K562 (cell line): ENCODE data around the gene ZNF687.

Experiments used
- CTCF ChIP-seq, 3 experiments: IDR thresholded peaks in 2 of 3; conservative IDR thresholded peaks in 1 of 3; 2 replicates each; pipeline ENCODE4 v1.5.1; 2011 to 2012; ENCODE audit warnings: low read length in 3 of 3, mild to moderate bottlenecking in 3 of 3, control low read depth in 2 of 3, improper control_type of control experiment in 1 of 3, inconsistent platforms in 1 of 3, low read depth in 1 of 3, mixed read lengths in 1 of 3, moderate library complexity in 1 of 3; ENCODE audit not compliant: insufficient read depth in 2 of 3
- ELK1 ChIP-seq: sonication (generic); formaldehyde crosslinking; IDR thresholded peaks from 2 replicates; pipeline ENCODE4 v1.8.1; 2022; ENCODE audit warnings: missing genetic modification reagents
- ETS1 ChIP-seq: conservative IDR thresholded peaks from 2 replicates; pipeline ENCODE4 v1.6.1; 2011; ENCODE audit warnings: low read depth, mild to moderate bottlenecking, low read length; ENCODE audit not compliant: control insufficient read depth
- FIP1L1 ChIP-seq: fragments of 200-400 bp; formaldehyde crosslinking; IDR thresholded peaks from 2 replicates; pipeline ENCODE4 v1.6.1; 2018; ENCODE audit warnings: mild to moderate bottlenecking, low read depth, low read length; ENCODE audit not compliant: poor library complexity, severe bottlenecking
- GABPA ChIP-seq: fragments of 200-800 bp; sonication (Bioruptor generic); conservative IDR thresholded peaks from 2 replicates; pipeline ENCODE4 v1.6.1; 2016; ENCODE audit warnings: low read depth, missing genetic modification characterization, missing compliant biosample characterization
- GATAD2A ChIP-seq: fragments of 450-650 bp; IDR thresholded peaks from 2 replicates; pipeline ENCODE4 v1.6.1; 2017
- KAT8 ChIP-seq: fragments of 450-650 bp; IDR thresholded peaks from 2 replicates; pipeline ENCODE4 v1.6.1; 2016; ENCODE audit warnings: low read depth, mild to moderate bottlenecking
- NFYB ChIP-seq: IDR thresholded peaks from 2 replicates; pipeline ENCODE4 v1.6.1; 2011; ENCODE audit warnings: mild to moderate bottlenecking, moderate library complexity; ENCODE audit not compliant: insufficient read length; ENCODE audit errors: extremely low read depth
- PBX2 ChIP-seq, 2 experiments: IDR thresholded peaks in 1 of 2; conservative IDR thresholded peaks in 1 of 2; 2 replicates each; pipeline ENCODE4 v1.6.1; 2016; ENCODE audit warnings: low read depth in 2 of 2, mild to moderate bottlenecking in 1 of 2, missing compliant biosample characterization in 1 of 2, missing genetic modification characterization in 1 of 2, moderate library complexity in 1 of 2
- RAD21 ChIP-seq, 2 experiments: fragments of 250-450 bp in 1 of 2; fragments of 450-650 bp in 1 of 2; sonication (Bioruptor Pico) in 1 of 2; formaldehyde crosslinking in 1 of 2; IDR thresholded peaks in 1 of 2; conservative IDR thresholded peaks in 1 of 2; 2 replicates each; pipeline versions ENCODE4 v1.4.0 to v1.8.0; 2020 to 2022; ENCODE audit warnings: mild to moderate bottlenecking in 2 of 2, moderate library complexity in 1 of 2
- RFX5 ChIP-seq: IDR thresholded peaks from 2 replicates; pipeline ENCODE4 v1.6.1; 2011; ENCODE audit warnings: low read depth, mild to moderate bottlenecking, improper control_type of control experiment, low read length
- RNF219 ChIP-seq: fragments of 250-450 bp; sonication (Bioruptor Pico); IDR thresholded peaks from 2 replicates; pipeline ENCODE4 v1.5.0; 2022; ENCODE audit warnings: mild to moderate bottlenecking
- TCF7L2 ChIP-seq: fragments of 150-350 bp; IDR thresholded peaks from 2 replicates; pipeline ENCODE4 v1.6.1; 2016; ENCODE audit warnings: low read depth, mild to moderate bottlenecking, low read length, moderate library complexity
- ZBTB43 ChIP-seq: sonication (generic); formaldehyde crosslinking; IDR thresholded peaks from 2 replicates; pipeline ENCODE4 v1.8.0; 2023; ENCODE audit warnings: mild to moderate bottlenecking, missing genetic modification reagents

GRCh38 chr1:151309811-151310323 is 27.8 kb downstream of the ZNF687 start:
- no peak for TF ChIP-seq ETS1
- no peak for TF ChIP-seq NFYB
- TF ChIP-seq KAT8, result no peak
- no peak for TF ChIP-seq ZBTB43 (CRISPR knock-in tag)
- TF ChIP-seq CTCF (IDR thresholded peaks at IDR 0.05 in 2 of 3, conservative IDR thresholded peaks at IDR 0.05 in 1 of 3; ENCODE audit: insufficient read depth in 2 of 3, low read depth in 1 of 3, low read length in 3 of 3), result no peak
- TF ChIP-seq GABPA, result no peak
- no peak for TF ChIP-seq RFX5
- no peak for TF ChIP-seq RNF219 (CRISPR knock-in tag)
- TF ChIP-seq RAD21 (CRISPR knock-in tag; conservative IDR thresholded peaks at IDR 0.05 in 1 of 2, IDR thresholded peaks at IDR 0.05 in 1 of 2), result no peak
- TF ChIP-seq TCF7L2, result no peak
- TF ChIP-seq ELK1 (CRISPR knock-in tag), result no peak
- TF ChIP-seq GATAD2A, result no peak
- no peak for TF ChIP-seq FIP1L1
- TF ChIP-seq PBX2 (CRISPR knock-in tag; IDR thresholded peaks at IDR 0.05; ENCODE audit: low read depth), result no peak
- TF ChIP-seq PBX2 (tag; conservative IDR thresholded peaks at IDR 0.05; ENCODE audit: low read depth), result no peak
